Activated naive CD8-positive, alpha-beta T cell treated with anti-CD3 and anti-CD28 coated beads, Interleukin-2, amount 50 U/mL, for 16 hours (primary cell): ENCODE results near the gene TMEM232.
"Not testable (repeated sequence)": the region's sequence is repeated elsewhere in the genome, so short reads cannot be mapped to it uniquely, and the experiment has no call there.

ENCODE experiments used
- DNase-seq: peaks from one replicate; pipeline ENCODE4 v3.0.0-alpha.2; 2020; ENCODE audit warnings: low read depth, low spot score

TMEM232 gene

DNA sequence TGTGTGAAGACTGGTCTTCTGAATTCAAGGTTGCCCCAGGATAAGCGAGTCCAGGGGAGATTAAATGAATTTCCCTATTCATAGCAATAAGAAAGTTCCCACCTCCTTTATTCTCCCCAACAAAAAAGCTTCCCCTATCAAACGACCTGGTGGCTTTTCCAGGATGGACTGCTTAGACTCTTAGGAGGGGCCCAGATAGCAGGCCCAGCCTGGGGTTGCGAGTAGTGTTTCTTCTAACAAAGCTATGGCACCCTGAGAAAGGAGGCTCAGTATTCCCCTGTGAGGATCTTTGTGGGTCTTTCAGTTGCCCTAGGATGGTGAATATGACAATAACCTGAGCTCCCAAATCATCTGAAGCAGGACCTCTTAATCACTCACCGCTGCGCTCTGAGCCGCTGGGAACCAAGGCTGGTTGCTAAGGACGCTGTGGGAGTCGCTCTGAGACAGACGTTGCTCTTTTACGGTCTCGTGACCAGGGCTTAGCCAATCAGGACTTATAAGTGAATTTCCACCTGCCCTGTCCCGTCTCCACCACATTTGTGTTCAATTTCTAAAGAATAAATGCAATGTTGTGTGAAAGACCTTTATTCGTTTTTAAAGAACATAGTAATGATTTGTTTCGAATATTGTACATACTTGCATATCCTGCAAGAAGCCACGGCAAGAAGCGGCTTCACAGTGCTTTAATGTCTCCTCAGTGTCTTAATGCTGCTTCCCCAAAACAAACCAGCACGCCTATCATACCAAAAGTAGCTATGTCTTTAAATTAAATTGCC is at the start of gene TMEM232:
TSS of gene TMEM232 (minus strand) at position 423 of the 776 bp plus-strand sequence. CDS start 59,319 bp downstream, outside the sequence.
- DNase-seq: peak; percentile 35

DNA sequence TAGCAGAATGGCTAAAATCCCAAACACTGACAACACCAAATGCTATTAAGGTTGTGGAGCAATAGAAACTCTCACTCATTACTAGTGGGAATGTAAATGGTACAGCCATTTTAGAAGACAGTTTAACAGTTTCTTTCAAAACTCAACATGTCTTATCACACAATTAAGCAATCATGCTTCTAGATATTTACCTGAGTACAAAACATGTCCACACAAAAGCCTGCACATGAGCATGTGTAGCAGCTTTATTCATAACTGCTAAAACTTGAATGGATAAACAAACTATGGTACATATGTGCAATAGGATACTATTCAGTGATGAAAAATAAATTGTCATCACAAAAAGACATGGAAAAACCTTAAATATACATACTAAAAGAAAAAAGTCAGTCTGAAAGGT is 43.8 kb upstream of the TMEM232 start:
- DNase-seq: no peak

DNA sequence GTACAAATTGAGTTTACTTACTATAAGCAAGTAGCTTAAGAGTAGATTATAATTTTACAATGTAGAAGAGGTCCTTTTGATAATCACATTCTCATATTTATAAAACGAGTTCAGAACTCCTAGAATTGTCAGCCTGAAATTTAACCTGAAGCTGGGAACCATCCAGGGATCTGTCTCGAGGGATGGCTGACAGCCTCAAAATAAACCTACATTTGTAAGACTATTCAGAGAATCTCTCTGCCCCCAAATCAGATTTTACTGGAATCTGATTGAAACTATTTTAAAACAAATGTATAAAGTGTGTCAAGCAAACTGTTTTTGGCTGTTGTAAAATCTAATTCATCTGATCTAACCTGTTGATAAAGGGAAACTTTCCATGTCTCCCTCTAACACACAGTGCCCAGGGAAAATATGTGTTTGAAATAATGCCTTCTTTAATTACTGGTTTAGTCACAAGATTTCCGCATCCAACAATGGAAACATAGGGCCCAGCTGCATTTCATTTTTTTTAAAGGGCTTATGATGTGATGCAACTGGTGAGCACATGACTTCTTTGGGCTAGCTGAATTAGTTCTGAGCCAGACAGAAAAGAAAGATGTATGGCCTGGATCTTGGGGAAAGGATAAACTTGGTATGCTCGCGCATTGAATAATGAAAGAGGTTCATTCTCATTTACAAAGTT is 42.7 kb upstream of the TMEM232 start:
- DNase-seq: no peak

DNA sequence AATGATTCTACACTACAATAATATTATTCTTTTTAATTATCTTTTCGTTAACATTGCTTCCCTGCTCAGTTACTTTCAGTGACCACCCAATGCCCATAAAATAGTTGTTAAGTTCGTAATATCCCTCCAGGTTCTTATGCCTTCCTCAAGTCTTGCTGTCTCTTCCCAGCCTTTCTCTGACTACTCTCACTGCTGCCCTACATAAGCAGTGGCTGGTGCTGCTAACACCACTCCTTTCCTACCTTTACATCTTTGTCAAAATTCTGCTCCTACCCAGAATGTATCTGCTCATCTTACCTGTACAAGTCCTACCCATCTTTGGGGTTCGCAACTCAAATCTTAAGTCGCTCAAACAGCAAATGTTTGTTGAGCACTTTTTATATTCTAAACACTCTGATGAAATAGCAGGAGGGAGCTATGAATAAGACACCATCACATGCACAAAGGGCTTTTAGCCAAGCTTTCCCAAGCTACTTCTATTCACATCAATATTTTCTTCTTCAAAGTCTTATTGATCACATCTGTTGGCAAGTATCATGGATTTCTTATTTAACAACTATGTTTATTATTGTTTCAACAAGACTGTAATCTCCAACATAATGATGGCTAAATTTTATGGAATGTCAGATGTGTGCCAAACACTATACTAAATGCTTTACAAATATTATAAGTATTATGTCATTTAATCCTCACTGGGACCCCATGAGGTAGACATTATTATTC is 41.8 kb upstream of the TMEM232 start:
- no peak for DNase-seq

DNA sequence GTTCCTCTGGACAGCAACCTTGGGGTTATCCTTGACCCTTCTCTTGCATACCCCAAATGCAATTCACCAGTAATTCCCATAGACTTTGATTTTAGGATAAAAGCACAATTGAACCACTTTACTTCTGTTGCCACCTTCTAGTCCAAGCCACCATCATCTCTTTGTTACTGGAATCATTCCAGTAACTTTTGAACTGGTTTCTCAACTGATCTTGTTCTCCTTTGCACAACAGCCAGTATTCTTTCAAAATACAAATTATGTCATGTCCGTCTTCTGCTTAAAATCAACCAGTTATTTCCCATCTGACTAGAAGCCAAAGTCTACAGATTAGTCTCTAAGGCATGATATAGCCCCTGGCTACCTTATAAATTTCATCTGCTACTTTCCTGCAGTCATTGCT is 33.7 kb upstream of the TMEM232 start:
- no peak for DNase-seq

DNA sequence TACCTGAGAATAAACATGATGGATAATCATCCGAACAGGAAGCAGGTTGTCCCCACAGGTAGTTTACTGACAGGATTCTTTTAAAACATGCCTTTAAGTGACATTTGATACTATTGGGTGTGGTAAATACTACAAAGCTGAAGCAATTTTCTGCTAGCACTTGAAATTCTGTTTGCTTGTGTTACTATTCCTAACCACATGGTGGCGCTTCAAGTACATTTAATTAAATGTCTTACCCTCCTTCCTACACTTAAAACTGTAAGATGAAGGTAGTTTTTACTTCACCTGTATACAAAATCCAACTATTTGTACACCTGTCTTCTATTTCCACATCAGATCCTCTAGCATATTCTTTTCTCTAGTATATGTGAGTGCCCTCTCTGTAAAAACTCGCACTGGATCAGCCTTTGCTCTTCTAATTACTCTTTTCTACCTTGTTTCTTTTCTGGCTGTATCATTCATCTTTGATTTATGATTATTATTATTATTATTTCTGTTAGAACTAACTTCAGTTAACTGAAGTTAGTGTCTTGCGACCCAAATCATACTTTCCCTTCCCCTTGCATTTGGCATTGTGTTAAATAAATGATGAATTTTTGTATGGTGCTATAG is 30.8 kb upstream of the TMEM232 start:
- DNase-seq: no peak

DNA sequence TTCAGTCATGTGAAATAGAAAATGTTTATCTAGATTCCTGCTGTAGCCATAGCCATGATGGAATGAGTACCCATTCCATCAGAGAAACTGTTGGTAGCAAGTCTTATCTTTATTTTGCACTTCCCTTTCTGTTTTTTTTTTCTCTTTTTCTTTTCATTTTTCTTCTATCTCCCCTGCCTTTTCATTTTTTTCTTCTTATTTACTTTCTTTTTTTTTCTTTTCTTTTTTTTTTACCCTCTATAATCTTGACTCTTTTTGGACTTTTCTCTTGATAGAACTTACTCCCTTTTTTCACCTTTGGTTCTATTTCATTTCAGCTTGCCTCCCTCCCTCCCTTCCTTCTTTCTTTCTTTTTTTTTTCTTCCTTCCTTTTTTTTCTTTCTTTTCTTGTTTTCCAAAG is 27.7 kb upstream of the TMEM232 start:
- DNase-seq: no peak

DNA sequence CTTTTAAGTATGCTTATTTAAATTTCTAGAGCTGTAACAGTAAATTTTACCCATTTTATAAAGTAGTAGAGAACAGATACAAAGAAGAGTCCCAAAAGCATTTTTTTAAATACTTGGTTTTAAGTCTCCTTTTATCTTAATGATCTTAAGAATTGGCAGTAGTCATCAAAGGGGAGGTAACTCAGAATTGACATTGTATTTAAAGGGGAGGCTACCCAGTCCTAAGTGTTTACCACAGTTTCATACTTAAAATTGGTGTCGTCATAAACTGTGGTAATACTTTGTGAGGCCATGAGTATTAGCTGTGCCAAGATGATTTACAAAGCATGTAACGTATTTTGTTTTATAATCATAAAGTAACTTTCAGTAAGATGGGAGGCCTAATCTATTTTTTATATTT is 27.1 kb upstream of the TMEM232 start:
- DNase-seq: no peak

DNA sequence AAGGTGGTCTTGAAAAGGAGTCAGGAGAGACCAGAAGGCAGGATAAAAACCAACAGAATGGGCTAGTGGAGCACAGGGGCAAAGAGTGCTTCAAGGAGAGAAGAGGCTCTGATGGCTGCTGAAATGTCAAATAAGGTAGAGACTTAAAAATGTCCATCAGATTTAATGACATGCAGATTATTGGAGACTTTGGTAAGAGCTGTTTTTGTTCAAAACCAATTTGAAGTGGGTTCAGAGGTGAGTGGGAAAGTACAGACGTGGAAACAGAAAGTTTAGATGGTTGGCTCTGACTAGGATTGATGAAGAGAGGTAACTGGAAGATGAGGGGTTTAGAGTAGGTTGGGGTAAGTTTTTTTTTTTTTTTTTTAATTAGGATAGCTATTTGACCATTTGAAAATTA is 26.5 kb upstream of the TMEM232 start:
- DNase-seq: no peak

DNA sequence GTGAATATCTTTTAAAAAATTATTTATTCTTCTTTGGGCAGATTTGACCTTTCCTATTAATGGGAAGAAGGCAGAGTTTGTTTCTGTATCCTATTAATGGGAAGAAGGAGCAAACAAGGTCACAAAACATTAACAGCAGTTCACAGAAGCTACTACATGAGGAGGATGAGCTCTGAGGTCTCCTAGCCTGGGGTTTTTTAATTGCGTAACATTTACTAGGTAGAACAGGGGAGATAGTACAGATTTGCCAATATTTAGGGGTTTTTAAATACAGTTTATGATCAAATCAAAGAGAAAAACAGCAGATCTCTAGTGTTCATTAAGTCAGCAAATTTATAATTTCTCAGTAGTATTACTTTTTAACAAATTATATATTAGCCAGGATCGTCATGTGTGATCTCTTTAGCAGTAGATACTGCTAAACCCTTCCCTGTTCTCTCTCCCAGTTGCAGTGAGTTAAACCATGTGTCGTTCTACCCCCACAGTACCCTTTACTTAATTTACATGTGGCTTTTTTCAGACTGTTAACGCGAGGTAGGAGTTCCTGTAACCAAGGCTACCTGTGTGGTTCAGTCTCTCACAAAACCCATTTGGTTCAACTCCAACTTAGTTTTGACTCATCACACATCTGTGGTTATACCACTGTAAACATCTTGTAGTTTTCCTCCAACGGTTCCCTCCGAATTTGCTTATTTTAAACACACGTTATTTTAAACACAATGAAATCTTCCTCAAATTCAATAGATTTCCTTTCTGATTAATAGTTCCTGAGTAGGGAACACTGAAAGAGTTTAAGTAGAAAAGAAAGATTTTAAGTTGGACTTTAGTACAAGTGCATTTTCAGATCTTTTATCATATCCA is 25.7 kb upstream of the TMEM232 start:
- DNase-seq: no peak

DNA sequence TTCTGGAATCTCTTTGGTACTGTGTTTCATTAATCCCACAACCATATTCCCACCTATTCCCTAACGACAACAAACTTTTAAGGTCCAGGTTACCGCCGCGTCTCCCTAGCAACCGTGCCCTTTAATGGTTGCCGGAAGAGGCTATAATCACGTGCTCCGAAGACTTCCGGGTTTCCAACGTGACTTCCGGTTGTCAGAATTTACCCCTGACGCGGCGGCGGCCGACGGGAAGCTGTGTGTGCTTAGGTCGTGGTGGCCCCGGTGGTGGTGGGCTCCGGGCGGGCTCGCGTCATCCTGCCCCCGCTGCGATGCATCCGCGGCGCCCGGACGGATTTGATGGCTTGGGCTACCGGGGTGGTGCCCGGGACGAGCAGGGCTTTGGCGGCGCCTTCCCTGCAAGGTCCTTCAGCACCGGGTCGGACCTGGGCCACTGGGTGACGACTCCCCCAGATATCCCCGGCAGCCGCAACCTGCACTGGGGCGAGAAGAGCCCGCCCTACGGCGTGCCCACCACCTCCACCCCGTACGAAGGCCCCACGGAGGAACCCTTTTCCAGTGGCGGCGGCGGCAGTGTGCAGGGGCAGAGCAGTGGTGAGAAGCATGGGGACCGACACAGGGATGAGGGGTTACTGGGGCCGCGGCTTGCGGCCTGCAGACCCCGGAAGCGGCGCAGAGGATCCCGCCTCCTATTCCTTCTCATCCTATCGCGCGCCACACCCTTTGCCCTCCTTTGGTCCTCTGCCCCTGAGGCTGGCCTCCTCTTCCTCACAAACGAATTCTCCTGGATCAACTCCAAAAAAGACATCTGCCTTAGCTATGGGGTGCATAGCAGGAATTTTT is 12.6 kb upstream of the TMEM232 start, which contains the start of gene SLC25A46:
TSS of gene SLC25A46 (plus strand) at position 196 of the 840 bp plus-strand sequence. CDS start at position 309, 113 bp downstream.
- DNase-seq: peak; percentile 72

DNA sequence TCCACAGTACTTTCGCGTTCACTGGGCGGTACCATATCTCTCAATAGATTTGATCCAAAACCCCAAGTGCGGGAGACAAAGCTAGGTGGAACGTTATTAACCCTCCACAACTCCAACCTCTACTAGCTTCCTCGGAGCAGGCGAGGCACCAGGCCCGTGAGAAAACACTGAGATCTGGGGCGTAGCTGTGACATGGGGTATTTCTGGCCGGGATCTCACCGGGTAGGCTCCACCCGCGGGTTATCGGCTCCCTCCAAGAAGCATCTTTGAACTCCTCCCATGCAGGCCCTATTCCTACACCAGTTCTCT is 12.0 kb upstream of the TMEM232 start:
- DNase-seq: no peak

DNA sequence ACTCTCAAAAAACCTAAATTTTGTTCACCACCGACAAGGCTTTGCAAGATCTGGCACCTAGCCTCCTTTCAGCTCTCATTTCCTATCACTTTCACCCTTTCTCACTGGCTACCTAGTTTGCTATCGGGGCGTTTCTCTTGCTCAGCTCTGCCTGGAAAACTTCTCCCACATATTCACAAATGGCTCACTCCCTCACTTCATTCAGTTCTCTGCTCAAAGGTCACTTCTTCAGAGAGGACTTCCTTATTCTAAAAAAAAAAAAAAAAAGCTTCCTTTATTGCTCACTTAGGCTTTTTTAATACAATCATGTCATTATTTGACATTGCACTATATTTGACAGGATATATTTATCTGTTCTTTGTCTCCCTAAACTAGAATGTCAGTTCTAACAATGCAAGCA is 10.3 kb upstream of the TMEM232 start:
- no peak for DNase-seq

DNA sequence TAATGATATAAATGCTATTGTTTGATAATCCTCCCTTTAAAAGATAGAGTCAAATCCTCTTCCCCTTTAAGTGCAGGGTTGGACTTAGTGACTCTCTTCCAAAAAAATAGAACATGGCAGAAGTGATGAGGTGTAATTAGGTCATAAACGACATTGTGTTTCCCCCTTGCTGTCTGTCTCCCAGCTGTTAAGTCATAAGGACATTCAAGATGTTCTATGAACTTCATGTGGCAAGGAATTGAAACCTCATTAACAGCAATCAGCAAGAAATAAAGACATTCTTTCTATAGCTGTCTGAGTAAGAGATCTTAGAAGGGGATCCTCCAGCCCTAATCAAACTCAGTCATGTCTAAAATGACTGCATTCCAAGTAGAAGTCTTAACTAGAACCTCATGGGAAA is 9.1 kb upstream of the TMEM232 start:
- DNase-seq: no peak

DNA sequence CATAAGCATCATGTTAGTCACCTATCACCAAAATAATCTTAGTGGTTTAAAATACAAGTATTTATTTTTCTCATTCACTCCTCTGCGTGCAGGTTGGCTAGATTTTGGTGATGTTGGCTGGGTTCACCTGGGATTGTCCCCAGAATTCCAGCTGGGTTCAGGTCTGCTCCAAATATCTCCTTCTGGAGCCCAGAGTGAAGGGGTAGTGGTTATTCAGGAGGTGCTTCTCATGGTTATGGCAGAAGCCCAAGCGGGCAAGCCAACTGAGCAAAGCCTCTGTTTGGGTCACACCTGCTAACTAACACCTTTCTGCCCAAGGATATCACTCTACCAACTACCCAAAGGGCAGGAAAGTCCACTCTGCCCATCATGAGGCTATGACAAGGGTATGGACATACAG is 7.6 kb upstream of the TMEM232 start:
- DNase-seq: no peak

DNA sequence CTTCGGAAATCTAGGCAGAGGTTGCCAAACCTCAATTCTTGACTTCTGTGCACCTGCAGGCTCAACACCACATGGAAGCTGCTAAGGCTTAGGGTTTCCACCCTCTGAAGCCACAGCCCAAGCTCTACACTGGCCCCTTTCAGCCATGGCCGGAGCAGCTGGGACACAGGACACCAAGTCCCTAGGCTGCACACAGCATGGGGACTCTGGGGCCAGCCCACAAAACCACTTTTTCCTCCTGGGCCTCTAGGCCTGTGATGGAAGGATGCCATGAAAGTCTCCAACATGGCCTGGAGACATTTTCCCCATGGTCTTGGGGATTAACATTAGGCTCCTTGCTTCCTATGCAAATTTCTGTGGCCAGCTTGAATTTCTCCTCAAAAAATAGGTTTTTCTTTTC is 5.0 kb upstream of the TMEM232 start:
- not testable (repeated sequence) for DNase-seq

DNA sequence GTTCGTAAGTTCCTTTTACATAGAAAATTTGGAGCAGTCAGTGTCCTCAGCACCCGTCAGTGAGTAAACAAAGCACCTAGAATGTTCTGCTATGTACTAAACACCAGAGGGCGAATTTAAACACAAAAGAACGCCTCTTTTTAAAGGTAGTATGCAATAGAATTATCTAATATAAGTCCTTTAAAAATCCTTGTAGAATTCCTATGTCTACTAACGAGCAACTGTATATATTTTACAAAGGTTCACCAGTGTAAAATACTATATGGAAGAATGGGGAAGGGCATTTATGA is 499 bp upstream of the TMEM232 start:
- DNase-seq: no peak

DNA sequence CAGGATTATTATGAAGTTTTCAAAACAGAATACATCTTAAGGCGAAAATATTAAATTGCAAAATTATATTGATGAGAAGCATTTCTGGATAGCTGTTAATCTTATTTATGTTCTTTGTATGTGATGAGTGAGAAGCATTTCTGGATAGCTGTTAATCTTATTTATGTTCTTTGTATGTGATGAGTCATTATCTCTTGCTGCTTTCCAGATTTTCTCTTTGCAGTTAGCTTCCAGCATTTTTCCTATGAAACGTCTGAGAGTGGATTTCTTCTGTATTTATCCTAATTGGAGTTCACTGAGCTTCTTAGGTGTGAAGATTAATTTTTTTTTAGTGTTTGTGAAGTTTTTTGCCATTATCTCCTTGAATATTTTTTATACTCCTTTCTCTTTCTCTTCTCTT is 8.2 kb downstream of the TMEM232 start:
- no peak for DNase-seq

DNA sequence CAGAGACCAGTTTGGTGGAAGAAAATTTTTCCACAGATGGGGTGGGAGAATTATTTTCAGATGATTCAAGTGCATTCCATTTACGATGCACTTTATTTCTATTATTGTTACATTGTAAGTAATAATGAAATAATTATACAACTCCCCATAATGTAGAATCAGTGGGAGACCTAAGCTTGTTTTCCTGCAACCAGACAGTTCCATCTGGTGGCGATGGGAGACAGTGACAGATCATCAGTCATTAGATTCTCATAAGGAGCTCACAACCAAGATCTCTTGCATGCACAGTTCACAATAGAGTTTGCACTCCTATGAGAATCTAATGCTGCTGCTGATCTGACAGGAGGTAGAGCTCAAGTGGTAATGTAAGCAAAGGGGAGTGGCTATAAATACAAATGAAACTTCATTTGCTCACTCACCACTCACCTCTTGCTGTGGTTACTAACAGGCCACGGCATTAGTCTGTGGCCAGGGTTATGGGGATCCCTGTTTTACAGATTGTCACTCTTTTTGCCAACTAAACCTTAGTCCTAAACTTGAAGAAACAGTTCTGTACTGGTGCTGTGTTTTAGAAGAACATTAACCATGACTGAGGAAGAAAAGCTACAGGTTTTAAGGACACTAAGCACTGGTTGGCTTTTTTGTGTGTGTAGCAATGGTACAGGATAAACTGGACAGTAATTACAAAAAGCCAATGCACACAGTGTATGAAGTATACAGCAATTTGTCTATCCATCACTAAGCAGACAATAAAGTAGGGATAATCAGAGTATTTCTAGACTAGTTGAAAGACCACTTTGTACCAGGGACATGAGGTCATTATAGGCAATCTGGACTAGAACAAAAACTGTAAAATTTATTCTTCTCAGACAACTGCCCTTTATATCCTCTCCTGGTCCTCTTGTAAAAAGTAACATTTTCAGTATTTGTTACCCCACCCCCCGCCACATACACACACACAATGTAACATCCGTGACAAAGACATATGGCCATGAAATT is 9.9 kb downstream of the TMEM232 start:
- no peak for DNase-seq
